GM18526 (cell line): ENCODE measurements around the gene CD48.
A peak's percentile ranks its signal among the peaks of the same experiment; 100 is the strongest.

Source experiments
- POLR2A ChIP-seq: IDR thresholded peaks from 3 replicates; pipeline ENCODE4 v1.6.1; 2011; ENCODE audit not compliant: insufficient read length; ENCODE audit errors: extremely low read depth

The CD48 gene

DNA sequence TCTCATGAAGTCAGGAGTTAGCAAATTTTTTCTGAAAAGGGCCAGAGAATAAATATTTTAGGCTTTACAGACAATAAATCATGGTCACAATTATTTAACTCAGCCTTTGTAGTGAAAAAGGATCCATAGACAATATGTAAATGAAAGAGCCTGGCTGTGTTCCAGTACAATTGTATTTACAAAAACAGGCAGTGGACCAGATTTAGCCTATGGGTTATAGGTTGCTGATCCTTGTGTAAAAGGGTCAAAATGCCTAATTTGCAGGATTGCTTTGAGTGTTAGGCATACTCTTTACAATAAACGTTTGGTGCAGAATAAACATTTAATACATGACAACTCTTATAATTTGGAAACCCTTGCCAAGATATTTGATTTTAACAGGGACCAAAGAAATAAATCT lies 33.9 kb upstream of the CD48 start:
- no peak for TF ChIP-seq POLR2A

- no peak for TF ChIP-seq POLR2A
These were observed 33.4 kb upstream of the CD48 start for GRCh38 chr1:160744852-160745520.

- TF ChIP-seq POLR2A, result no peak
These were observed 32.7 kb upstream of the CD48 start for GRCh38 chr1:160744199-160744851.

- no peak for TF ChIP-seq POLR2A
These were observed 31.6 kb upstream of the CD48 start for GRCh38 chr1:160743266-160743665.

DNA sequence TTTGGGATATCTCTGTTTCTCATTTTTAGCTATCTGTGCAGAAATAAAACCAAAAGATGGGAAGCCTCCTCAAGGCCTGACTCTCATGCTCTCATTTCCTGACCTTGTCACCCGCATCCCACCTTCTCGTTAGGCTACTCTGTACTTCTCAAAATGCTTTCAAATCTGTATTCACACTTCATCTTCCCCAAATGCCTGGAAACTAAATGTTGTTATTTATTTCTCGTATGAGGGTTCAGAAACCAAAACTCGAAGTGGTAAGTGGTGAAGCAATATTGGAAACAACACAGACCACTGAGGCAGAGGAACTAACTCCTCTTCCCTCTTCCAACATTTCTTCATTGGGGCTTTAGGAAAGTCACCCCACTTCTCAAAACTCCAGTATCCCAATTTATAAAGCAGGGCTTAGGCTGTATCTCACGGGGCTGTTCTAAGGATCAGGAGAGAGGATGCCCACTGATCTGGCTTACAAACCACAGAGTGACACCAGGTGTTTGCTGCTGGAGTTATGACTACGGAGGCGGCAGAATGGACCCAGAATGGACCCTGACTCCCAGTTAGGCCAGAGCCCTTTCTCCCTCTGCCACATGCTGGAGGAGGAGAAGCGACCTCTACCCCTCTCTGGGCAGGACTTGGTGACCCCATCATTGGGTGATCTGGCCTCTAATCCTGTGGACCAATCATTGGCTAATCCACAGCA lies 31.0 kb upstream of the CD48 start:
- no peak for TF ChIP-seq POLR2A

DNA sequence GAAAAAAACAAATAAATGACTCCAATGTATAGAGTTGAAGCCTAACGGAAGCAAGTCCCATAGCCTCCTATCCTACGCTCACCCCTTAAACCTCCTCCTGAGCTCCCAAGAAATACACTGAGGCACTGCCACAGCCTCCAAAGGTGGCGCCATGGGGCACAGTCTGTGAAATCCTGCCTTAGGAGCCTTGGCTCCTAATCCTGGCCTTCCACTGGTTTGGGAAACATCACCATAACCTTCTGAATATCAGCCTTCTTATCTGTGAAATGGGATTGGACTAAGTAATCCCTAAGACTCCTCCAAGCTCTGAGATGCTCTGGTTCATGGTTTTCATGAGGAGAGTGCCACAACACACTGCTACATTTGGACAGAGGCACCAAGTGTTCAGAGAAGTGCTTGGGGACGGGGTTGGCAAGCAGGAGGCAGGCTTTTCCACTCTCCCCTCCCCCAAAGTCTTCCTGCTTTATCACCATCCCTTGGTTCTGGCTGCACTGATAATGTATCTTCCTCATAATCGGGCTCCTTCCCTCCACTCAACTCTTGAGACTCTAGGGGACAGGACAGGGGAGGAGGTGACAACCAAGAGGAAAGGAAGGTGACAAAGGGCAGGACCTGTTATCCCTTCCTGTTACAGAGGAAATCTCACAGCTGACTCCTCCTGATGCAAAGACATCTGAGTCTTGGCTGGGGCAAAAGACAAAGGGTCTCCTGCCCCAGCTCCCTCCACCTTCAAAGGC lies 30.2 kb upstream of the CD48 start:
- TF ChIP-seq POLR2A, result no peak

DNA sequence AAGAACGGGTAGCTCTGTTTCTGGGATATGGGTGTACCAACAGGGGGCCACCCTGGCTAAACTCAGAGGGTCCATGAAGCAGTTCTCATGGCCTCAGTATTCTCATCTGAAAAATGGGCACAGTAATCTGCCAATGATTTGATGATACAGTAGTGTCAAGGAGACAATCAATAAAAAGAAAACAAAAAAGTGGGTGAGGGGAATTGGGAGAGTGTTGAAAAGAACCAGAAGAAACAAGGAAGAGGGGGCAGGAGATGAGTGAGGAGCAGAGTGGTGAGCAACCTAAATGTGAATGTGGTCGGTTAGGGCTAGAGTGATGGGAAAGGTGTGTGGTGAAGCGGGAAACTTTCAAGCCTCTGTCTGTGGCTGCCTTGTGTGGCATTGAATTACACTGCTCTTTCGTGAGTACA lies 29.5 kb upstream of the CD48 start:
- TF ChIP-seq POLR2A, result no peak

- TF ChIP-seq POLR2A, result peak; percentile 20
These were observed 28.6 kb upstream of the CD48 start for GRCh38 chr1:160740133-160740688.

GRCh38 chr1:160739098-160739511 lies 27.5 kb upstream of the CD48 start, which contains the start of gene SLAMF7:
TSS of gene SLAMF7 (plus strand) at chr1:160739247. CDS start at chr1:160739302, 55 bp downstream.
- TF ChIP-seq POLR2A, result peak; percentile 74

GRCh38 chr1:160738271-160738670 lies 26.6 kb upstream of the CD48 start:
- TF ChIP-seq POLR2A, result no peak

- TF ChIP-seq POLR2A, result no peak
These were observed 22.7 kb upstream of the CD48 start for GRCh38 chr1:160734301-160734700.

- no peak for TF ChIP-seq POLR2A
These were observed 22.3 kb upstream of the CD48 start for GRCh38 chr1:160733898-160734297.

DNA sequence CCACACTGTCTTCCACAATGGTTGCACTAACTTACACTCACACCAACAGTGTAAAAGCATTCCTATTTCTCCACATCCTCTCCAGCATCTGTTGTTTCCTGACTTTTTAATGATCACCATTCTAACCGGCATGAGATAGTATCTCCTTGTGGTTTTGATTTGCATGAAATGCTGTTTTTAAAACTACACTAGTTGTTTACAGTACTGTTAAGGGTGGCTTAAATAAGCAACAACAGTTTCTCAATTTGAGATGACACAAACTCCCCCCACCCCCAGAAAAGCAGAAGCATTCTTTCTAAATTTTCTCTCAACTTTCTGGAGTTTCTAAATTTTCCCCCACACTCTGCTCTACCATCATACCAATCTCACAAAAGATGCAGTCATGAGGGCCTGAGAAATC lies 20.4 kb upstream of the CD48 start:
- TF ChIP-seq POLR2A, result no peak

DNA sequence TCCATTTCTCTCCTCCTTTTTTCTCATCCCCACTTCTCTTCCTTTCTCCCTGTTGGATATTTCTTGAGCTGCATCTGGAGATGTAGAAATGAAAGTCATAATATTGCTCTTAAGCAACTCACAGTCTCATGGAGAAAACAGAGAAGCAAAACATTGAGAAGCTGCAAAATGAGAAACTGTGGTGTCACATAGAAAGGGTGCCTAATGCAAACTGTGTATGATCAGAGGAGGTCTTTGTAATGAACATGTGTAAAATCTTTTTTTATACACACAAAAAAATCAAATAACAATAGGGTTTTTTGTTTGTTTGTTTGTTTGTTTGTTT lies 15.7 kb upstream of the CD48 start:
- no peak for TF ChIP-seq POLR2A
